Skeletal muscle cell (primary cell): ENCODE measurements around the gene RCHY1.
"Not testable (repeated sequence)": the region's sequence is repeated elsewhere in the genome, so short reads cannot be mapped to it uniquely, and the experiment has no call there.

Experiments used
- DNase-seq: peaks from one replicate; pipeline ENCODE4 v3.0.0-alpha.2; 2010; ENCODE audit warnings: low read depth
- H3K4me3 ChIP-seq: 2 replicates; pipeline ENCODE4 v1.5.1; 2011; ENCODE audit warnings: low read depth, mild to moderate bottlenecking, control low read depth, low read length, moderate library complexity

The RCHY1 gene

DNA sequence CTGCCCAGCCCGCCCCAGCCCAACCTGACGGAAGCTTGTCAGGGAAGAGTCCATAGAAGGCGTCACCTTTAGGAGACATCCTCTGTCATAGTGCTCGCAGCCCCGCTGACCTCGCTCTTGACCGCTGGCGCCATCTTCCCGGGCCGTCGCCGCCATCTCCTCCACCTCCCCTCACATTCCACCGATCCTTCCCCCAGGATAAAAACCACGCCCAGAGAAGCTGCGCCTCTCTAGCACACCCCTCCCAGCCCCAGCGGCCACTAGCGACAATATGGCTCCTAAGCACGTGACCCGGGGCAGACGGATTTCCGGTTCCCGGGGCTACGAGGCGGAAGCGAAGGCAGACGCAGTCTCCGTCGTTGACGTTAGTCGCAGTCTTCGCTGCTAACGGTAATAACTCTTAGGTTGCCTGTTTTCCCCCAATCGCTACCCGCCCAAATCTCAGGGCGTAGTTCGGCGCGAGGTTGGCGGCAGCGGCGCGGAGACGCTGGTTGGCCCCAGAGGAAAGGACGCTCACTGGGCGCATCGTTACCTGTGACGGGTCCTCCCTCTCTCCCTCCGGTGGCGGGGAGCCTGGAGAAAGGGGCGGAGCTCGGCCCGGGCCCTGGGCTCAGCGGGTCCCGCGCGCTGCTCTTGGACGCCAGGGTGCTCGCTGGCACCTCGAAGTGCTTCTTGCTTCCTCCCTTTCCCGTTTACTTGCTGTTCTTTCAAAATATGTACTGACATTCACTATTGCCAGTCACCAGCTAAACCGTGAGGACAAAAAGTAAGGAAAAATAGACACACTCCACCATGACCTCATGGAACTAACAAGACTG, at the start of gene RCHY1, which contains the start of gene THAP6:
Gene RCHY1, minus strand, starts transcription at position 273 of the 818 bp plus-strand sequence. Its CDS starts 117 bp downstream, at position 156.
Gene THAP6, plus strand, starts transcription at position 343 of the 818 bp plus-strand sequence. CDS start 980 bp downstream, outside the sequence.
- peak within 1 kb of the TSS; percentile 80 for H3K4me3 ChIP-seq
- peak; percentile 73 for DNase-seq

- DNase-seq = no peak
- H3K4me3 ChIP-seq = no peak overlapping the region
Observed at GRCh38 chr4:75561789-75562188, 47.6 kb upstream of the RCHY1 start.

- H3K4me3 ChIP-seq = no peak overlapping the region
- DNase-seq = no peak
Observed at GRCh38 chr4:75557696-75558095, 43.5 kb upstream of the RCHY1 start.

- no peak within 1 kb of the TSS for H3K4me3 ChIP-seq
Observed at GRCh38 chr4:75555294-75556164, 41.3 kb upstream of the RCHY1 start, which contains the start of gene ODAPH. Gene ODAPH (plus strand): TSS chr4:75556066. CDS start chr4:75556083, 17 bp downstream.

GRCh38 chr4:75552452-75552851, 38.2 kb upstream of the RCHY1 start:
- no peak overlapping the region for H3K4me3 ChIP-seq
- DNase-seq = no peak

More at GRCh38 chr4:75555294-75556164, 41.3 kb upstream of the RCHY1 start, which contains the start of gene ODAPH:
- DNase-seq = no peak

DNA sequence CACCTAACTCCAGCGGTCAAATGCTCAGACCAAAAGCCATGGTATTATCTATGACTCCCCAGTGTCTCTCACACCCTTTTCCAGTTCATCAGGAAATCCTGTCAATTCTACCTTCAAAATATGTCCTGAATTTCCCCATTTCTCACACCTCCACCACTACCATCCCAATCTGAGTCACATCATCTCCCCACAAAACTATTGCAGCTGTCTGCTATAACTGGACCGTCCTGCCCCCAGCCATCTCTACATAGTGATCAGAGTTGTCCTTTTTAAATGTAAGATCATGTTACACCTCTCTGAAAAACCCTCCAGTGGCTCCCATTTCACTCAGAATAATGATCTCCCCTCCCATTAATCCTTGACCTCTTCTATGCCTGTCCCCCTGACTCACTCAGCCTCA, 34.8 kb upstream of the RCHY1 start:
- no peak for DNase-seq
- H3K4me3 ChIP-seq = no peak overlapping the region

DNA sequence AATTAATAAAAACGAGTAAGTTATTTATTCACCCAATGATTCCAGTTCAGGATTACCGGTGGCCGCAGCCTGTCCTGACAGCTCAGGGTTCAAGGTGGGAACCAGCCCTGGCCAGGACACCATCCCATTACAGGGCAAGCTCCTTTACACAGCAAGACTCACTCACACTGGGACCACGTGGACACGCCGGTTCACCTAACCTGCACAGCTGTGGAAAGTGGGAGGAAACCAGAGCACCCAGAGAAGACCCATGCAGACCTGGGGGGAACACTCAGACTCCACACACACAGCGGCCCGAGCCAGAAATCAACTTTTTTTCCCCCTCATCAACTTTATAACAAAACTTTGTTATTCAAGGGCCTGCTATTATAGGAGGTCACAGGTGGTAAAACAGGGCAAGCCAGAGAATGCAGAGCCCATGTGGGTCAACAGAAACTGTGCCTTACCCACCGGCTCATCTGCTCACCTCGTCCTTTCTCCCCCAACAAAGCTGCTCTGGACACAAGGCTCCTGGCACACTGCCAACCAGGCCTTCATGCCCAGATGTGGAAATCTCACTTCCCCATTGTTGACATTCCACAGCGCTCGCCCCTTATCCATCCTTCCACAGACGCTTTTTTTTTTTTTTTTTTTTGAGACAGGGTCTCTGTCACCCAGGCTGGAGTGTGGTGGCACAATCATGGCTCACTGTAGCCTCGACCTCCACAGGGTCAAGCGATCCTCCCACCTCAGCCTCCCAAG, 33.6 kb upstream of the RCHY1 start:
- no peak for DNase-seq
- H3K4me3 ChIP-seq = no peak overlapping the region

DNA sequence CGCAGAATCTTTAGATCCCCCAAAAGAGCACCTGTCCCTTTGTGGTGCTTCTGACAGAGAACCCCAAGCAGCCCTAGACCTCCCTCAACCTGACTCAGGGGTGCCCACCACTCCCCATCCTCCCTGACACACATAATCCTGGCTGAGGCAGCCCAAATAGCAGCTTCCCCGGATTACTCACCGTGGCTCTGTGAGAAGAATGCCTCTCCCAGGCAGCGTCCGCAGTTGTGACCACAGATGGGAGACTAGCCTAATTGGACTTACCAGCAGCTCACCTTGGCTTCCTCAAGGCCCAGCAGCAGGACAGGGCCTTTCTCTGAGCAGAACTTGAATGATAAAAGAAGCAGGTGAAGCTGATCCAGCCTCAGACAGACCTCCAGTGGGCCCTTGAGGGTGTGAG, 31.3 kb upstream of the RCHY1 start:
- no peak for DNase-seq

DNA sequence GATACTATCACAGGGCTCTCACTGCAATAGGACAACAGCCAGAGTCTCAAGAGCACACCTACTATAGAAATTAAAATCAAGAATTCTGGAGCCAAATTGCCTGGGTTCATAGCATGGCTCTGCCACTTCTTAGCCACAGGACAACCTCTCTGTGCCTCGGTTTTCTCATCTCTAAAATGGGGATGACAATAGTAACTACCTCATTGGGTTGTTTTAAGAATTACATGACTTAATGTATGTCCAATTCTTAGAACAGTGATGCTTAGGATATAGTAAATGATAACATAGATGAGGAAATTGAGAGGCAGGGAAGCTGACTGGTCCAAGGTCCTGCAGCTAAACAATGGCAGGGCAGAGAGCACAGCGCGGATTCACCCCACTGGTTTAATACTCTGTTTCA, 30.7 kb upstream of the RCHY1 start:
- H3K4me3 ChIP-seq = no peak overlapping the region
- DNase-seq = no peak

More for the DNA sequence above, 31.3 kb upstream of the RCHY1 start:
- H3K4me3 ChIP-seq = no peak overlapping the region

- not testable (repeated sequence) for DNase-seq
Observed at GRCh38 chr4:75544220-75544619, 30.0 kb upstream of the RCHY1 start.

GRCh38 chr4:75542824-75543223, 28.6 kb upstream of the RCHY1 start:
- peak; percentile 54 for DNase-seq

More at GRCh38 chr4:75544220-75544619, 30.0 kb upstream of the RCHY1 start:
- not testable (repeated sequence) for H3K4me3 ChIP-seq

GRCh38 chr4:75537308-75537707, 23.1 kb upstream of the RCHY1 start:
- not testable (repeated sequence) for H3K4me3 ChIP-seq, DNase-seq

More at GRCh38 chr4:75542824-75543223, 28.6 kb upstream of the RCHY1 start:
- no peak overlapping the region for H3K4me3 ChIP-seq

- not testable (repeated sequence) for DNase-seq, H3K4me3 ChIP-seq
Observed at GRCh38 chr4:75533926-75534325, 19.7 kb upstream of the RCHY1 start.

DNA sequence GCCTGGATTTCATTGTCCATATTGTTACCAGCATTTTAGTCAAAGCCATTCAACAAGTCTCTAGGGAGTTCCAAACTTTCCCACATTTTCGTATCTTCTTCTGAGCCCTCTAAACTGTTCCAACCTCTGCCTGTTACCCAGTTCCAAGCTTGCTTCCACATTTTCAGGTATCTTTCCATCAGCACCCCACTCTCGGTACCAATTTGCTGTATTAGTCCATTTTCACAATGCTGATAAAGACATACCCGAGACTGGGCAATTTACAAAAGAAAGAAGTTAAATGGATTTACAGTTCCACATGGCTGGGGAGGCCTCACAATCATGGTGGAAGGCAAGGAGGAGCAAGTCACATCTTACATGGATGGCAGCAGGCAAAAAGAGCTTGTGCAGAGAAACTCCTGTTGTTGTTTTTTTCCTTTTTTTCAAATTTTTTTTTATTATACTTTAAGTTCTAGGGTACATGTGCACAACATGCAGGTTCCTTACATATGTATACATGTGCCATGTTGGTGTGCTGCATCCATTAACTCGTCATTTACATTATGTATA, 19.2 kb upstream of the RCHY1 start:
- DNase-seq, H3K4me3 ChIP-seq: not testable (repeated sequence)

DNA sequence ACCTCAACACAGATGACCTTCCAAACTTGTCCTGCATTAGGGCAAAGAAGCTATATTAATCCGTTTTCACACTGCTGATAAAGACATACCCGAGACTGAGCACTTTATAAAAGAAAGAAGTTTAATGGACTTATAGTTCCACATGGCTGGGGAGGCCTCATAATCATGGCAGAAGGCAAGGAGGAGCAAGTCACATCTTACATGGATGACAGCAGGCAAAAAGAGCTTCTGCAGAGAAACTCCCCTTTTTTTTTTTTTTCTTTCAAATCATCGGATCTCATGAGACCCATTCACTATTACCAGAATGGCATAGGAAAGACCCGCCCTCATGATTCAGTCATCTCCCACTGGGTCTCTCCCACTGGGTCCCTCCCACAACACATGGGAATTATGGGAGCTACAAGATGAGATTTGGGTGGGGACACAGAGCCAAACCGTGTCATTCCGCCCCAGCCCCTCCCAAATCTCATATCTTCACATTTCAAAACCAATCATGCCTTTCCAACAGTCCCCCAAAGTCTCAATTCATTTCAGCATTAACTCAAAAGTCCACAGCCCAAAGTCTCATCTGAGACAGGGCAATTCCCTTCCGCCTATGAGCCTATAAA, 17.4 kb upstream of the RCHY1 start:
- not testable (repeated sequence) for DNase-seq, H3K4me3 ChIP-seq

DNA sequence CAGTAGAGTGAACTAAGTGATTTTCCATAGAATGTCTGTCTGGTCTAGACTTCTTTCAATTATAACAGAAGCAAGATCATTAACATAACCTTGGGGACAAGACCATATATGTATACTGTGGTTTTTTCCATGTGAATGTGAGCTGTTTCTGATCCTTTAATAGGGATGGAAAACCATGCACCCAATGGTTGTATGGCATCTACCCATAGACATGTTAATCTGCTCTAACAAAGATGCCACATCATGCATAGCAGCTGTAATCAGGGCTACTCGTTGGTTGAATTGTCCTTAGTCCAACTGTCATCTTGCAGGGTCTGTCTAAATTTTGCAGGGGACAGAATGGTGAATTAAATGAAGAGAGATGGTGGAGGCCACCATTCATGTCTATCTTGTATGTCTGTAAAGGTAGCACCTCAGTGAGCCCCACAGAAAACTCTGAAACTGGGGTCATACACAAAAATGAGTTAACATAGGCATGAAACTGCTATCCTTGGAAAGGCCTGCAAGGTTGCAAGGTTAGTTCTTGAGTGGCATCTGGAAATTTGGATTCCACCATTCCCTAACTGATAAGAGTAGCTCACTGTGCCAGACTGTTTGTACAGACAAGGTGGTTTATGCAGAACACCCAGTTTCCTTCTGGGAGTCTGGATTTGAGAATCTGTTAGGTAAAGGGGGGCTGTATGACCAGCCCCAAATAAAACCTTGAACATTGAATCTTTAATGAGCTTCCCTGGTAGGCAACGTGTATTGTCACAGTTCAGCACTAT, 16.5 kb upstream of the RCHY1 start:
- DNase-seq = no peak
- no peak overlapping the region for H3K4me3 ChIP-seq

DNA sequence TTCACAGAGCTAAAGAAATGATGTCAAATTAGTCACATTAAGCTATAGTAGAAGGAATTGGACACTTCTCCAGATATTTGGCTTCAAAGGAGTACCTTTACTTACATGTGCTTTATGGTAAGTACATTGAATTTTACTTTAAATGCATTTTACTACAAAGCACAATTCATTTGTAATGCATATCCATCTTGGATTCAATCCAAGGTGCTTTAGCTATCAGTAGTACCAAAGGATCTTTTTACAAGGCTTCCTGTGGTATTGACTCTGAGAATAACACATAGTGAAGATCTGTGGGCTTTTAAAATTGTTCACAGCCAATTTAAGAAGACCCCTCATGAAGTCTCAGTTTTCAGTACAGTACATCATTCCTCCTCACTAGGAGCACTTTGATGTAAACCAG, 13.3 kb upstream of the RCHY1 start:
- DNase-seq = no peak
- H3K4me3 ChIP-seq = no peak overlapping the region

DNA sequence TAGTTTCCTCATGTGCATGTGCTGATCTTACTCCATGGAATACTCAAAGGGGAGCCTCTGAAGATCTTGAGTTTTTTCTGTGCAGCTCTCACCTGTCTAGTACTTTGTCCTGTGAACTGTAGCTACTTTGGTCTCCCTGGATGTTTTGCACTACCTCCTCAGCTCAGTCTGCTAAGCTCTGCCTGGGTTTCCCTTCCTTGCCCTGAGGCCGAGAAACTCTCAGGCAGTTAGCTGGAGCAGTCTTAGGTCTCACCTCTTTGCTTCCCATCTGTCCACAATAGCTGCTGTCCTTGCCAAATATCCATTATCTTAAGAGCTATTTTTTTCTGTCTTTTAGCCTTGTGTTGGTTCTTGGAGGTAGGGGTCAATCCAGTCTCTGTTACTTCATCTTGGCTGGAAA, 11.7 kb upstream of the RCHY1 start:
- no peak for DNase-seq
- H3K4me3 ChIP-seq = no peak overlapping the region
